ENCODE data around the gene SNX9.

The SNX9 gene

GRCh38 chr6:157823001-157823527 lies at the start of gene SNX9:
Gene SNX9 (plus strand): TSS chr6:157823246. CDS start chr6:157823435, 189 bp downstream.
- peak; percentile 8; the same call in 1 of the 2 replicates for TF ChIP-seq ZNF596 (tag by site-specific recombination; IDR thresholded peaks at IDR 0.05)
- TF ChIP-seq, protein P1, sequence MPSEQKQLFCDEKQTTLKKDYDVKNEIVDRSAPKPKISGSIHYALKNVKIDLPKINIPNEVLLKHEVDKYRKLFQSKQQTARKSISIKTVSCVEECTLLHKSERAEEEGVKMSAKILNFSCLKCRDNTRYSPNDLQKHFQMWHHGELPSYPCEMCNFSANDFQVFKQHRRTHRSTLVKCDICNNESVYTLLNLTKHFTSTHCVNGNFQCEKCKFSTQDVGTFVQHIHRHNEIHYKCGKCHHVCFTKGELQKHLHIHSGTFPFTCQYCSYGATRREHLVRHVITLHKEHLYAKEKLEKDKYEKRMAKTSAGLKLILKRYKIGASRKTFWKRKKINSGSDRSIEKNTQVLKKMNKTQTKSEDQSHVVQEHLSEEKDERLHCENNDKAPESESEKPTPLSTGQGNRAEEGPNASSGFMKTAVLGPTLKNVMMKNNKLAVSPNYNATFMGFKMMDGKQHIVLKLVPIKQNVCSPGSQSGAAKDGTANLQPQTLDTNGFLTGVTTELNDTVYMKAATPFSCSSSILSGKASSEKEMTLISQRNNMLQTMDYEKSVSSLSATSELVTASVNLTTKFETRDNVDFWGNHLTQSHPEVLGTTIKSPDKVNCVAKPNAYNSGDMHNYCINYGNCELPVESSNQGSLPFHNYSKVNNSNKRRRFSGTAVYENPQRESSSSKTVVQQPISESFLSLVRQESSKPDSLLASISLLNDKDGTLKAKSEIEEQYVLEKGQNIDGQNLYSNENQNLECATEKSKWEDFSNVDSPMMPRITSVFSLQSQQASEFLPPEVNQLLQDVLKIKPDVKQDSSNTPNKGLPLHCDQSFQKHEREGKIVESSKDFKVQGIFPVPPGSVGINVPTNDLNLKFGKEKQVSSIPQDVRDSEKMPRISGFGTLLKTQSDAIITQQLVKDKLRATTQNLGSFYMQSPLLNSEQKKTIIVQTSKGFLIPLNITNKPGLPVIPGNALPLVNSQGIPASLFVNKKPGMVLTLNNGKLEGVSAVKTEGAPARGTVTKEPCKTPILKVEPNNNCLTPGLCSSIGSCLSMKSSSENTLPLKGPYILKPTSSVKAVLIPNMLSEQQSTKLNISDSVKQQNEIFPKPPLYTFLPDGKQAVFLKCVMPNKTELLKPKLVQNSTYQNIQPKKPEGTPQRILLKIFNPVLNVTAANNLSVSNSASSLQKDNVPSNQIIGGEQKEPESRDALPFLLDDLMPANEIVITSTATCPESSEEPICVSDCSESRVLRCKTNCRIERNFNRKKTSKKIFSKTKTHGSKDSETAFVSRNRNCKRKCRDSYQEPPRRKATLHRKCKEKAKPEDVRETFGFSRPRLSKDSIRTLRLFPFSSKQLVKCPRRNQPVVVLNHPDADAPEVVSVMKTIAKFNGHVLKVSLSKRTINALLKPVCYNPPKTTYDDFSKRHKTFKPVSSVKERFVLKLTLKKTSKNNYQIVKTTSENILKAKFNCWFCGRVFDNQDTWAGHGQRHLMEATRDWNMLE (tag by site-specific recombination; conservative IDR thresholded peaks at IDR 0.05; ENCODE audit: low read depth), result no peak
- TF ChIP-seq ZNF629 (tag by site-specific recombination; IDR thresholded peaks at IDR 0.05), result no peak
- no peak for TF ChIP-seq ZNF112 (tag by site-specific recombination; IDR thresholded peaks at IDR 0.05)
- peak; percentile 33; the same call in 1 of the 2 replicates for TF ChIP-seq KLF10 (tag by site-specific recombination; IDR thresholded peaks at IDR 0.05)
- TF ChIP-seq ZNF221 (tag by site-specific recombination; IDR thresholded peaks at IDR 0.05; ENCODE audit: borderline replicate concordance), result no peak
- no peak for TF ChIP-seq ZNF76 (tag by site-specific recombination; IDR thresholded peaks at IDR 0.05; ENCODE audit: borderline replicate concordance, low read depth)
- 0 out of 2 replicates have a peak, but pooled peaks have one; percentile 43 for TF ChIP-seq PBX3 (CRISPR knock-in tag; IDR thresholded peaks at IDR 0.05)
- TF ChIP-seq ZBTB20 (tag by site-specific recombination; IDR thresholded peaks at IDR 0.05), result no peak
- TF ChIP-seq ZNF416 (tag by site-specific recombination; IDR thresholded peaks at IDR 0.05), result no peak
- TF ChIP-seq ZSCAN30 (tag by site-specific recombination; IDR thresholded peaks at IDR 0.05), result peak; percentile 41
- peak; percentile 62; the same call in 1 of the 2 replicates for TF ChIP-seq ZNF660 (tag by site-specific recombination; IDR thresholded peaks at IDR 0.05)
- TF ChIP-seq YY1 (tag by site-specific recombination; IDR thresholded peaks at IDR 0.05), result no peak; the same call in 1 of the 2 replicates
- Histone ChIP-seq H3K27ac (ENCODE audit: extremely low read depth, low read depth, low read length) (peak within 1 kb of the TSS; percentile 96), H3K36me3 (ENCODE audit: control insufficient read depth in 2 of 2, insufficient read depth in 1 of 2, low read length in 2 of 2) (no peaks in the 10 kb centered on the region), H3K9me3 (ENCODE audit: control insufficient read depth, insufficient read depth, low read depth, low read length) (no peaks in the 10 kb centered on the region), H3K4me1 (ENCODE audit: control insufficient read depth, insufficient read depth, low read length) (peaks cover 3% of the 10 kb centered on the region), H3K4me3 (ENCODE audit: low read depth, low read length) (peak within 1 kb of the TSS; percentile 94)
- ChIA-PET POLR2A (no interaction called here), CTCF (no interaction called here)

DNA sequence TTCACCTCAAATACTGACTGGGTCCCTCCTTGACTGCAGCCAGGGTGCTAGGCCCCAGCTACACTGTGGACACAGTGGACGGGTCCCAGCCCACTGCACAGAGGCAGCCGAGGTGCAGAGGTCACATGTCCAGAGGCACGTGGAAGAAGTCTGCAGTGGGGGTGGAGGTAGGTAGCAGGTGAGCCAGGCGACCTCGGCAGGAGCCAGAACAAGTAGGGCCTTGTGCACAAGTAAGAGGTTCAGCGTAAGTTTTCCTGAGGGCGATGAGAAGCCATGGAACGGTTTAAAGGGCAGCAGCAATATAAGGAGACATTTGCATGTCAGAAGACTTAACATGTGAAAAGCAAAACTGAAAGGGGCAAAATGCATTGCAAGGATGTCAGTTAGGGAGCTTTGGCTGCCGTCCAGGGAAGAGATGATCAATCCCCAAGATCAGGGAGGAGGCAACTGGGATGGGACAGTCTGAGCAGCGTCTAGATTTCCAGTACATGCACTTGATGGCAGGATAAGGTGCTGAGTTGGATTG lies 49.7 kb upstream of the SNX9 start:
- Histone ChIP-seq H3K36me3 (ENCODE audit: control insufficient read depth in 2 of 2, insufficient read depth in 1 of 2, low read length in 2 of 2) (no peaks in the 10 kb centered on the region), H3K4me3 (ENCODE audit: low read depth, low read length) (no peak overlapping the region), H3K4me1 (ENCODE audit: control insufficient read depth, insufficient read depth, low read length) (no peaks in the 10 kb centered on the region), H3K27ac (ENCODE audit: extremely low read depth, low read depth, low read length) (no peak overlapping the region), H3K9me3 (ENCODE audit: control insufficient read depth, insufficient read depth, low read depth, low read length) (no peaks in the 10 kb centered on the region)
- TF ChIP-seq KLF1 (tag by site-specific recombination; IDR thresholded peaks at IDR 0.05), result no peak
- no peak for TF ChIP-seq HOXA7 (CRISPR knock-in tag; IDR thresholded peaks at IDR 0.05; ENCODE audit: borderline replicate concordance)
- no peak for TF ChIP-seq ZBTB17 (tag by site-specific recombination; IDR thresholded peaks at IDR 0.05)
- TF ChIP-seq ZNF48 (tag by site-specific recombination; IDR thresholded peaks at IDR 0.05), result no peak
- TF ChIP-seq ZNF76 (tag by site-specific recombination; IDR thresholded peaks at IDR 0.05; ENCODE audit: borderline replicate concordance, low read depth), result no peak
- no peak for TF ChIP-seq ZNF580 (tag by site-specific recombination; IDR thresholded peaks at IDR 0.05)
- TF ChIP-seq ZNF610 (tag by site-specific recombination; IDR thresholded peaks at IDR 0.05; ENCODE audit: borderline replicate concordance), result no peak
- no peak for TF ChIP-seq ZNF18 (tag by site-specific recombination; IDR thresholded peaks at IDR 0.05)
- TF ChIP-seq ZNF114 (tag by site-specific recombination; IDR thresholded peaks at IDR 0.05), result no peak
- TF ChIP-seq ZNF473 (tag by site-specific recombination; IDR thresholded peaks at IDR 0.05), result no peak
- no peak for TF ChIP-seq ZFP69B (tag by site-specific recombination; IDR thresholded peaks at IDR 0.05)
- TF ChIP-seq ZNF658 (tag by site-specific recombination; IDR thresholded peaks at IDR 0.05), result no peak
- ChIA-PET POLR2A (interaction anchor here (0.8 kb wide), 1 partner anchor 13 kb away, joined by 3 read pairs; no protein-coding TSS in a partner anchor), CTCF (no interaction called here)

All from HEK293 (cell line).